NCI-H146 (cell line): ENCODE data around the gene PACS2.
A peak's percentile ranks its signal among the peaks of the same experiment; 100 is the strongest.
"Not testable (repeated sequence)": the region's sequence is repeated elsewhere in the genome, so short reads cannot be mapped to it uniquely, and the experiment has no call there.

ENCODE experiments used
- DNase-seq: peaks from one replicate; lab custom pipeline; 2025; lab: John Stamatoyannopoulos, UW

The PACS2 gene

DNA sequence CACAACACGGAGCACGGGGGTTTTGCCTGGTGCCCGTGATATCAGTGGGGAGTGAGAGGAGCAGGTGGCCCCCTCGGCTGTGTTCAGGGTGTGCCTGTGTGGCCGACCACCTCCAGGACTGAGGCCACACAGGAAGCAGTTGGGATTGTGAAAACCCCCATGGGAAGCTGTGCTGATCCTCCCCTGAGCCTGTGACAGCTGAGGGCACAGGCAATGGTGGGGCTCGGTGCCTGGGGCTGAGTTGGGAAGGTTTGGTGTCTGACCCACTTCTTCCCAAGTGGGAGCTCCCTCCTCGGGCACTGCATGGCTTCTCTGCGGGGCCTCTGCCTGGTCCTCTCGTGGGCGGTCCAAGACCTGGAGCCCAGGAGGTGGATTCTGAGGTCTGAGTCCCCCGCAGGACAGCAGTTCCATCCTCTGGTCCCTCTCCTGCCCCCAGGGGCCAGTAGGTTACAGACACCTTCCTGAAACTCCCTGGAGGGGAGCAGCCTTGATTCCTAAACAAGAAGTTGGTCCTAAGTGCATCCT lies 17.9 kb downstream of the PACS2 start:
- DNase-seq: no peak

DNA sequence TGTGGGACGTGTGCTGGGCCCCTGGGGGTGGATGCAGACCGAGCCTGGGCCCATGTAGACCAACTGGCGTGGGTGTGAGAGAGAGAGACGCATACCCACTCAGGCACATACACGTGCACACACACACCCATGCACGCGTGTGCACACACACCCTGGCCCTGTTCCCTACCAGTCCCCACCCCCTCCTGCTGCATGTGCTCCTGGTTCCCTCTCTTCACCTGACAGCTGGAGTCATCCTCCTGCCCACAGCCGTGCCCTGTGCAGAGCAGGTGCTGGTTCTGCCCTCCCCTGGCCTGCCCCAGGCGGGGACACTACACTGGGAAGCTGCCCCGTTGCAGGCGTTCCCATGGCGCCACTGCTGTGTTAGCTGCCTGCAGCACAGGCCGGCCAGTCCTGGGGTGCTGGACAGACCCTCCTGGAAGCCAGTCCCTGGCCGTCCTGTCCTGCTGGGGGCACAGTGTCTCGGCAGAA lies 18.5 kb downstream of the PACS2 start:
- peak; percentile 56 for DNase-seq

DNA sequence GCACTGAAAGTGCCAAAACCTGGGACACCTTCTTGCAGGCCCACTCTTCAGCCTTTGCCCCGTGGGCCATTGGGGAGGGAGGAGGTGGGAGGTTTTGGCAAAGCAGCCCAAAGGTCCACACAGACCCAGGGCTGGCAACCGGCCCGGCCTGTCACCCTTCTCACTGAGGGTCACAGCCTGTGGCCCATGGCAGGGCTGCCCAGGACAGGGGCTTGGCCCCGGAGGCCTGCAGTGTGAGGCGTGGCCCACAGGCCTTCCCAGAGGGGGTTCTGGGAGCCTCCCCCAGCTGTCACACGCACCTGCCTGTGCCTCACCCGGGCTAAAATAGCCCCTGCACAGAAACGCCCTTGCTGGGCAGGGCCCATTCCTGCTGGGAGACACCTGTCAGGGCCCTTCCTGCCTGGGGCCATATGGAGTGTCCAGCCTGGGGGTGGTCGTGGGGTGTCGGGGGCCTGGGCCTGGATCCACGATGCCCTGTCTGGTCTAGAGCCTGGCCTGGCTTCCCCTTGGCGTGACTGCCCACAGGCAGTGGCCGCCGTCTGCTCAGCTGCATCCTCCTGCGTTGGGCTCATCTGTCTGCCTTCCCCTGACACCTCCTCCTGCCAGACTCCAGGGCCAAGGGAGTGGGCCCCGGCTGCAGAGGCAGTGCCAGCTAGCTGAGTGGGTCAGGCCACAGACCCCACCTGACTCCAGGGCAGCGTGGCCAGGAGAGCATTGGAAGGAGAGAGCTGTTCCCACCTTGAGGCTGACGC lies 19.2 kb downstream of the PACS2 start:
- DNase-seq: peak; percentile 77

GRCh38 chr14:105334383-105335230 lies 20.1 kb downstream of the PACS2 start:
- DNase-seq: no peak

DNA sequence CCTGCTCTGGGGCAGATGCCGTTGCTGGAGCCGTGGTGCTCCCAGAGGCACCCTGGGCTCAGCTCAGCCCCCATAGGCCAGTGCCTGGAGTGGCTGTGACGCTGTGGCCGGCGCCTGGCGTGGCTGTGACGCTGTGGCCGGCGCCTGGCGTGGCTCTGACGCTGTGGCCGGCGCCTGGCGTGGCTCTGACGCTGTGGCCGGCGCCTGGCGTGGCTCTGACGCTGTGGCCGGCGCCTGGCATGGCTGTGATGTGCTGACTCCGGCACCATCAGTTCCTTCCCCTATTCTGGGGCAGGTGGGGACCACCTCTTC lies 20.6 kb downstream of the PACS2 start:
- not testable (repeated sequence) for DNase-seq

DNA sequence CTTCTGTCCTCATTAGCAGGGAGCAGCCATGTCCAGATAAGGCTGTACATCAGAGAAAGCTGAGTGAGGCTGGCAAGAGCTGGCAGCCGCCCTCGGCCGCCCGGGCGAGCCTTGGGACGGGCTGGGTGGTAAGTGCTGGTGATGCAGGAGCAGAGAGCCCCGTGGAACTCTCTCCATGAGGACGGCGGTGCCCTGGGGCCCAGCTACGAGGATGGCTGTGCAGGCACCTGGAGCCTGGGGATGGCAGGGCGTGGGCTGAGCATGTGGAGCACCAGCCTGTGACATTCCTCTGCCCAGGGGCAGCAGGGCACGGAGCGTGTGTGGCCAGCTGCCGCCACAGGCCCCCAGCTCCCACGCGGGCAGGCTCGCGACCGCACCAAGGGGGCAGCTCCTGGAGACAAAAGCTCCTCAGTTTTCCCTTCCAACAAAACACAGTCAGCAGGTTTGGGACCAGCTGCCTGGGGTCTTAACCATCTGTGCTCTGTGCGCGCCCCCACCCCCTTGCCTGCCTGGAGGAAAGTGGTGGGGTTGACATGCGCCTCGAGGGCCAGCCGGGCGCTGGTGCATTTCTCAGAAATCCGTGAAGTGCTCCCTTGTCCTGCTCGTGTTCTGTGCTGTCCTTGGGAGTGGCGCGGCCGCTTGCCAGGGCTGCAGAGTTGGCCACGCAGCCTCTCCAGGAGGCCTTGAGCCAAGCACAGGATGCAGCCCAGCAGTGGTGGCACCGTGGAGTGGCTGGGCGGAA lies 21.4 kb downstream of the PACS2 start:
- DNase-seq: no peak

DNA sequence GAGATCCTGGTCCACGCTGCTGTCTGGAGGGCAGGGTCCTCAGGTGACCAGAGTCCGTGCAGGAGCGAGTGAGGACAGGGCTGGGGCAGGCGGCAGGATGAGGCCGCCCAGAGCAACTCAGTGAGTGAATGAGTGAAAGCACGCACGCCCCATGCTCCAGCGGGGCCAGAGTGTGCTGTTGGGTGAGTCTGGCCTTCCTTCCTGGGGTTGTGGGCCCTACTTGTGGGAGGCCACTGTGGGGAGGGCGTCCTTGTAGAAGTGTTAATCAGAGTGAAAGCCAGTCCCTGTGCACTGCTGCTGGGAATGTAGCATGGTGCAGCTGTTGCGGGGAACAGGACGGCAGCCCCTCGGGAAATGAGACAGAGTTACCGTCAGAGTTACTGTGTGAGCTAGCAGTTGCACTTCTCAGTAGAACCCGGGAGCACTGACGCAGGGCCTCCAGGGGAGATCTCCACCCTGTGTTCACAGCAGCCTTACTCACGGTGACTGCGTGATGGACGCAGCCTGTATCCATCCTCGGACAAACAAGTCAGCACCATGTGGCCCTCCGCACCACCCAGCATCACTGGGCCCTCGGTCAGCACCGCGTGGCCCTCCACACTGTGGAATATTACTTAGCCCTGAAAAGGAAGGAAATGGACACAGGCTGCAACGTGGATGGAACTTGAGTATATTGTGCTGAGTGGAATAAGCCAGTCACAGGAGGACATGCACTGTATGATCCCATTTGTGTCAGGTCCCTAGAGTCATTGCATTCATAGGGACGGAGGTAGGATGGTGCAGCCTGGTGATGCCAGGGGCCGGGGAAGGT lies 22.1 kb downstream of the PACS2 start:
- no peak for DNase-seq

- DNase-seq: no peak
Measured at GRCh38 chr14:105337433-105337832, 22.9 kb downstream of the PACS2 start.

GRCh38 chr14:105337966-105338741 lies 23.6 kb downstream of the PACS2 start:
- no peak for DNase-seq

DNA sequence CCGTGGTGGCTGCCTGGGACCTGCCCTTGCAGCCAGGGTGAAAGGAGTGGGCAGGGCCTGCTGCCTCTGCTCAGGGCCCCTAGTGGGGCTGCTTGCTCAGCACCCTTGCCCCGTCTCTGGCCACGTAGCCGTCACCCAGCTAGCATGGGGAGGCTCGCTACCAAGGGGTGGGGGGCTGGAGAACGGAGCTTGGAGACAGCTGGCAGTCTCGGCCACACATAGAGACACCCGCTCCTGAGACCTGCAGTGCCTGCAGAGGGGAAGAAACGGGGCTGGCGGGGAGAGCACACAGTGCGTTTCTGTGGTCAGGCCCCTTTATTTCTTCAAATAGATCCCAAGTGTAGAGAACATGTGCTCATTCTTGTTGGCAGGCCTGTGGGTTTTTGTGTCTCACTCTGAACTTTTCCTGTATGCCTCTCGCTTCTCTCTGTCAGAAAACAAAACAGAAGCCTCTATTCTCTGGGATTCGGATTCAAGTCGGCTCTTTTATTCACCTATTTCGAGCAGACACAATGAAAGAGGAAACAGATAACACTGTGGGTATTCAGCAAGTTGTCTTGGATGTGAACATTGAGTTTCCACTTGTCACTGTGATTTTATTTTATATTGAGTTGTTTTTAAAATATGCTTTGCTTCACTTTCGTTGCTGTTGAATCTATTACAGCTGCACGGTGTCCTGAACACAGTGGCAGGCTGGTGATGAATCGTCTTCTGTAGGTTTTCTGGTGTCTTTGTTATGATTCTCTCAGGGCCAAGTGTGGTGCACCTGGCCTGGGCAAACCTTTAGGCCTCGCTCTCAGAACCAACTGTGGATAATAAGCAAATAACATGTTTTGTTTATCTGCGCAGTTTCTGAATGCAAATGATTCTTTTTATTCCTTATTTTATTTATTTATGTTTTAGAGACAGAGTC lies 26.5 kb downstream of the PACS2 start:
- DNase-seq: no peak

- DNase-seq: no peak
Measured at GRCh38 chr14:105343194-105343593, 28.6 kb downstream of the PACS2 start.

DNA sequence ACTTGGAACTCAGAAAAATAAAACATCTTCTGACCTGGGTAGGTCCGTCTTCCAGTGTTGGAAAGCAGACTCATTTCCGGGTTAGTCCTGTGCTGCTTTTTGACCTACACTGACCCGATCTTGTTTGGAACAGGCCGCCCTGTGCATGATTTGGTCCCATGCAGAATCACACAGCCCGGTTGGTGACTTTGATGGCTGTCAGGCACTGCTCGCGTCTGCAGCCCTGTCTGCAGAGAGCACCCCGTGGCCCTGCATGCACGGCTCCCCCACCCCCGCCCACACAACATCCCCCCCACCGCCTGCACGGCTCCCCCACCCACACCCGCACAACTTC lies 31.6 kb downstream of the PACS2 start:
- no peak for DNase-seq

DNA sequence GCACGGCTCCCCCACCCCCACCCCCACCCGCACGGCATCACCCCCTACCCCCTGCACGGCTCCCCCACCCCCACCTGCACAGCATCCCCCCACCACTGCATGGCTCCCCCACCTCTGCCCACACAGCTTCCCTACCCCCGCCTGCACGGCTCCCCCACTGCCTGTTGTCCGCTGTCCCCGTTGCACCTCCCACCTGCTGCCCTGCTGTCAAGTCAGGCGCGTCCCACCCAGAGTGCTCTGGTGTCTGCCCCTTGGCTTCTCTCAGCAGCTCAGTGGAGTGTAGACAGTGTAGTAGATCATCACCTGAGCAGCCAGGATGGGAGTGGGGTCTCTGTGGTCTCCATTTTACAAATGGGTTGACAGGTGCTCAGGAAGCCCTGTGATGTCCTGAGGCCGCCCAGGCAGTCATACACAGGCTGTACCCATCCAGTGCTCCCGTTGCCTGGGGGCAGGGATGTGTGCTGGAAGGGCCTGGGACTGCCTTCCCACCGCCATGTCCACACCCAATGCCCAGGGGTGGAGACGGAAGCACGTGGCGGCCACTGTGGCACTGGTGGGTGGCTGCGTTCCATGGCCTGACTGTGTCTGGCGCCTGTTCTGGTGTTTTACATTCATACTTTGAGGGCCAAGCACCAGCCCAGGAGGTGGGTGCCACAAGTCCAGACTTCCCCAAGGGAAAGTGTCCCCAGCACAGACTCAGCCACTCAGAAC lies 32.5 kb downstream of the PACS2 start:
- no peak for DNase-seq

DNA sequence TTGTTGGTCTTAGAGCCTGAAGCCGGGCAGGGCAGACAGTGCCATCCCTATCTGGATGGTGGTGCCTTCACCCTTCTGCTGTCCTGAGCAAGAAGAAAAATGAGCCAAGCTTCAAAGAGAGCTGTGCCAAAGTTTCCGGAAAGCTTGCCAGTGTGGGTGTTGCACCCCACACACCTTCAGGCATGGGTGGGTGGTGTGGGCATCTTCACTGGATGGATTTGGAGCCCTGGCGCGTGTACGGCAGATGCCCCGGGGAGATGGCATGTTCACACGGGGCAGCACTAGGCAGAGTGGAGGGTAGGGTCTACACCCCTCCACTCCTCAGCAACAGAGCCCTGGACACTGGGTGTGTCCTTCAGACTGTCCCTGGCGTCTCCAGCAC lies 33.0 kb downstream of the PACS2 start:
- DNase-seq: no peak

- DNase-seq: no peak
Measured at GRCh38 chr14:105348169-105348944, 33.8 kb downstream of the PACS2 start.

DNA sequence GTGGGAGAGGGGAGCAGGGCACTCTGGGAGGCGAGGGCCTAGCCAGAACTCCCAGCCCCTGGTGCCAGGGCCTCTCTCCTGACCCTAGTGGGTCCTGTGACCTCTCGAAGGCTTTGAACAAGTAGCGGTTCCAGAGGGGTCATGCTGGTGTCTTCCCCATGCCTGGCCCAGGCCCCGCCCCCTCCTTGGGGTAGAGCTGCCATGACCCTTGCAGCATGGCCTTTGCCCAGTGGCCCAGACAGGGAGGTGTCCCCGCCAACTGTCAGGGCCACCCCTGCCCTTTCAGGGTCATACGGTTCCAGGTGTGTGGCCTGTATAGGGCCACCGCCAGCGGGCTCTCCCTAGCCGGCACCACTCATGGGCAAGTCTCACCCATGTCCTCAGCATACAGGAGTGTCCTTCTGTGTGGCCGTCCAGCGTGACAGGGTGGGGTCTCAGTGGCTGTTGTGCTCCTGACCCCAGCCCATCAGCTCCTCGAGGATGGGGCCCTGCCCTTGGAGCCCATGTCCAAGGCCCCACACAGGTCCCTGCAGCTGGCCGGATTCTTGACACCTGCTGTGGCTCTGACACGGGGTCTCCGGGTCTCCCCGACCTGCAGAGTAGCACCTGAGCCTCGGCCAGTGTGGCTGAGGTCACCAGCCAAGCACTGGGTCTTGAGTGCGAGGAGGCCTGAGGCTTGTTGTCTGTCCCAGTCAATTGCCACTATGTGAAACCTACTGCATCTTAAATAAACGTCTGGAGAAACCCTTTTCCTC lies 34.6 kb downstream of the PACS2 start:
- DNase-seq: no peak

- no peak for DNase-seq
Measured at GRCh38 chr14:105349992-105350391, 35.4 kb downstream of the PACS2 start.
